A673 (cell line): Measurements from ENCODE around the gene HAAO. TPM values are rescaled to one million over a fixed set of nuclear protein-coding genes. Genes with fewer than 3 reads are reported as not detected.

Source experiments
- BruUV-seq: library from RNA; stranded (reverse); fragments of 400-500 nt; replicated peaks from 2 replicates; lab custom pipeline; 2021; lab: Mats Ljungman, UMichigan
- CTCF ChIA-PET: fragments of 300-600 bp; sonication (Branson Sonifier 250); formaldehyde crosslinking; loops from one replicate; lab custom pipeline; 2022; ENCODE audit warnings: antibody characterized with exemption; lab: Charles Lee
- POLR2A ChIA-PET: fragments of 300-600 bp; sonication (Branson Sonifier 250); formaldehyde crosslinking; loops from one replicate; lab custom pipeline; 2022; ENCODE audit warnings: antibody characterized with exemption; ENCODE audit not compliant: low non-redundant PET; lab: Charles Lee
- DNase-seq: peaks from one replicate; pipeline ENCODE4 v3.0.0-alpha.2; 2015; ENCODE audit warnings: low spot score
- H3K27ac ChIP-seq: fragments of 200-600 bp; sonication (generic); 2 replicates; pipeline ENCODE4 v1.5.1; 2016; ENCODE audit warnings: mixed run types, low read depth, mild to moderate bottlenecking, mixed read lengths, antibody characterized with exemption, low read length; ENCODE audit not compliant: poor library complexity, severe bottlenecking
- H3K27me3 ChIP-seq: fragments of 200-600 bp; sonication (generic); replicated peaks from 2 replicates; pipeline ENCODE4 v1.6.1; 2017; ENCODE audit warnings: mixed run types, low read depth, mild to moderate bottlenecking, mixed read lengths, antibody characterized with exemption, low read length; ENCODE audit not compliant: insufficient read depth, poor library complexity
- H3K36me3 ChIP-seq: fragments of 200-600 bp; sonication (generic); 2 replicates; pipeline ENCODE4 v1.6.1; 2016; ENCODE audit warnings: mixed run types, mild to moderate bottlenecking, mixed read lengths, antibody characterized with exemption, low read length; ENCODE audit not compliant: insufficient read depth, poor library complexity, severe bottlenecking
- H3K4me1 ChIP-seq: fragments of 200-600 bp; sonication (generic); 2 replicates; pipeline ENCODE4 v1.6.1; 2017; ENCODE audit warnings: mixed run types, mild to moderate bottlenecking, mixed read lengths, antibody characterized with exemption, low read length; ENCODE audit not compliant: insufficient read depth, poor library complexity, severe bottlenecking
- H3K4me3 ChIP-seq: fragments of 200-600 bp; sonication (generic); 2 replicates; pipeline ENCODE4 v1.5.1; 2016; ENCODE audit warnings: low read depth, mixed run types, mild to moderate bottlenecking, mixed read lengths, low read length; ENCODE audit not compliant: poor library complexity, severe bottlenecking
- H3K9me3 ChIP-seq: fragments of 200-600 bp; sonication (generic); 2 replicates; pipeline ENCODE4 v1.6.1; 2016; ENCODE audit warnings: mixed run types, low read depth, mild to moderate bottlenecking, mixed read lengths, antibody characterized with exemption, low read length; ENCODE audit not compliant: poor library complexity, severe bottlenecking
- CTCF ChIP-seq: fragments of 300-800, 200-600 bp; sonication (generic); conservative IDR thresholded peaks from 2 replicates; pipeline ENCODE4 v1.5.1; 2017; ENCODE audit warnings: low read depth, mild to moderate bottlenecking, antibody characterized with exemption, low read length, moderate library complexity, mixed read lengths
- EZH2 ChIP-seq: fragments of 200-600 bp; sonication (generic); IDR thresholded peaks from 2 replicates; pipeline ENCODE4 v1.6.1; 2017; ENCODE audit warnings: borderline replicate concordance, low read depth, mild to moderate bottlenecking, mixed read lengths, antibody characterized with exemption, low read length; ENCODE audit not compliant: poor library complexity, severe bottlenecking
- intact Hi-C: fragments of 100-400 bp; cut with micrococcal nuclease; formaldehyde crosslinking; loops from one replicate; pipeline ENCODE4 v1.10.0; 2022; ENCODE audit not compliant: unreplicated experiment
- total RNA-seq: library from RNA; stranded (reverse); gene quantifications from 2 replicates; pipeline ENCODE4 v1.2.3, GENCODE V29; 2021

The HAAO gene
- total RNA-seq, 1 experiment from 2014 or later = 2.4 TPM

GRCh38 chr2:42787424-42787787 is 5.0 kb downstream of the HAAO start:
- no peak for TF ChIP-seq EZH2
- no peak for TF ChIP-seq CTCF
- no peak overlapping the region for H3K27ac ChIP-seq
- no TSS peak for BruUV-seq
- ChIA-PET POLR2A (interaction anchor here (0.6 kb wide), 1 partner anchor 1585 kb away, joined by 10 read pairs; no protein-coding TSS in a partner anchor), CTCF (no interaction called here)
- H3K9me3 ChIP-seq = no peaks in the 10 kb centered on the region
- H3K4me3 ChIP-seq = no peak overlapping the region
- no peak for DNase-seq
- H3K36me3 ChIP-seq = no peaks in the 10 kb centered on the region
- H3K27me3 ChIP-seq = no peaks in the 10 kb centered on the region
- intact Hi-C loops = no loop called here
- no peaks in the 10 kb centered on the region for H3K4me1 ChIP-seq

- Histone ChIP-seq H3K27me3 (no peaks in the 10 kb centered on the region), H3K4me3 (no peak overlapping the region), H3K4me1 (no peaks in the 10 kb centered on the region), H3K27ac (no peak overlapping the region), H3K36me3 (no peaks in the 10 kb centered on the region), H3K9me3 (no peaks in the 10 kb centered on the region)
- DNase-seq = no peak
- no TSS peak for BruUV-seq
- TF ChIP-seq CTCF = no peak
- no peak for TF ChIP-seq EZH2
- intact Hi-C loops = no loop called here
- ChIA-PET POLR2A (no interaction called here), CTCF (no interaction called here)
Observed at GRCh38 chr2:42786561-42787345, 5.6 kb downstream of the HAAO start.

GRCh38 chr2:42784204-42784880 is 8.0 kb downstream of the HAAO start:
- intact Hi-C loops = no loop called here
- Histone ChIP-seq H3K36me3 (no peaks in the 10 kb centered on the region), H3K27me3 (no peaks in the 10 kb centered on the region), H3K27ac (no peak overlapping the region), H3K4me1 (no peaks in the 10 kb centered on the region), H3K9me3 (no peaks in the 10 kb centered on the region), H3K4me3 (no peak overlapping the region)
- no TSS peak for BruUV-seq
- ChIA-PET CTCF (no interaction called here), POLR2A (no interaction called here)
- TF ChIP-seq EZH2 = no peak
- no peak for DNase-seq
